Stimulated activated naive CD4-positive, alpha-beta T cell treated with Interleukin-2 at 50 U/mL for 16 hours (primary cell): ENCODE data around the gene CLEC12A.
"Not testable (repeated sequence)": the region's sequence is repeated elsewhere in the genome, so short reads cannot be mapped to it uniquely, and the experiment has no call there.

Experiments
- DNase-seq: peaks from one replicate; lab custom pipeline; 2025; lab: John Stamatoyannopoulos, UW

CLEC12A gene

DNA sequence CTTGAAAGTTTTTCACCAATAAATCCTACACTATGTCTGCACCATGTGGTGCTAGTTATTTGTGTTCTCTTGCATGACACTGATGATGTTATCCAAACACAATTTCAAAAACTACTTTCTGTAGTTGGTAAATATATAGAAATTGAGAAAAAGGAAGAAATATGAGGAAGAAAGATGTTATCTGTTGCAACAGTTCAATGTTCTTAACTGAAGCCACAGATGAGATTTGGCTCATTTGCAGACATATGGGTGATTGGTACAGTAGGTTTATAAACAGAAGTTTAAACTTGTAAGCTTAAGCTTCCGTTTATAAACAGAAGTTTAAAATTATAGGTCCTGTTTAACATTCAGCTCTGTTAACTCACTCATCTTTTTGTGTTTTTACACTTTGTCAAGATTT is at the start of gene CLEC12A:
TSS of gene CLEC12A (plus strand) at position 229 of the 400 bp plus-strand sequence. CDS start 188 bp downstream, outside the sequence.
- DNase-seq = no peak

DNA sequence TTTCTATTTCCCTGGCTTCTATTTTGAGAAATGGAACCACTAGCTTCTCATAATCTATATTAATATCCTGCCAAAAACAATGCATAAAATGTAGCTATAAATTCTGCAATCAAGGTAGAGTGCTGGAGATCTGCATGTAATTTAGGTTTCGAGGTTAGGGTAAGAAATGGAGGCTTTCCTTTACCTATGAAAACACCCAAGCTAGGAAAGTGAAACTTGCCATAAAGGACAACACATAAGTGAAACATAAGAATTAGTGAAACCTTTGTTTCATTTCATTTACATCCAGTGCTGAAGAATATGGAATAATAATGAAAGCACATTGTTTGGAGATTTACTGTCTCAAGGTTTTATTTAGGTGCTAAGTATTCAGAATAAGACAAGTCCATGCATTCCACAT is 48.8 kb upstream of the CLEC12A start:
- no peak for DNase-seq

DNA sequence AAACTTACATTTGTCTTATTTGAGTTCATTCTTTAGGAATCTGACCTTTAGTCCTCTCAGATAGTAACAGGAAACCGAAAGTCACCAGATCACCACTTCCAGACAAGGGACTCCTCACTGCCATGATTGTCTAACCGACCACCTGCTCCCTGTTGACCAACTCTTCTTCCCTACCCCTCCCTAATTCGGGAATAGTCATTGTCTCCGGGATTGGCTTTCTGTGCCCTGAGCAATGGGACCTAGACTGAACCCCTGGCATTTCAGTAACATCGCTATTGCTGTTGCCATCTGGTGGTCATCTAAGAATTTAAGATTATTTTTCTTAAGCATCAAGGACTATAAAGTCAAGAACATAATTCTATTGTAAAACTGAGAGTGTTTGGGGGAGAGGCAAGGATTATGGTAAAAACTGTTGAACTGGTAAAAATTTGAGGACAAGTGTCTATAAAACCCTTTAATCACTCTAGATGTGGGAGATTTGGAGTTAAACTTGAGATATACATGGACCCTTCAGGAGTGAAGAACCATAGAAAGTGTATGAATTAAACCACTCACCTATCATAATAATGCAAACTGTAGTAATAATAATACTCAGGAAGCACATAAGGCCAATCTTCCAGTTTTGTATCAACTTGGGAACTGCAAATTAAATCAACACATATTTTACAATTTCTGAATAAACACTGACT is 45.4 kb upstream of the CLEC12A start:
- DNase-seq = no peak

DNA sequence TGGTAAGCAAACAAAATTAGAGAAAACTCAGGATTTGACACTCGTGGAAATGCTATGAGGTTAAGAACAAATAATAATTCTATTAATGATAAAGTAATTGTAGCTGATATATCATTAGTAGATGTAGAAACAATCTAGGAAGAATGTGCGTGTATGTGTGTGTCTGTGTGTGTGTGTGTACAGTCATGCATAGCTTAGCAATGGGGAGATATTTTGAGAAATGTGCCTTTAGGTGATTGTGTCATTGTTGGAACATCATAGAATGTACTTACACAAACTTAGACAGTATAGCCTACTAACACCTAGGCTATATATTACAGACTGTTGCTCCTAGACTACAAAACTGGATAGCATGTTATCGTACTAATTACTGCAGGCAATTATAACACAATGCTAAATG is 44.3 kb upstream of the CLEC12A start:
- DNase-seq = no peak

DNA sequence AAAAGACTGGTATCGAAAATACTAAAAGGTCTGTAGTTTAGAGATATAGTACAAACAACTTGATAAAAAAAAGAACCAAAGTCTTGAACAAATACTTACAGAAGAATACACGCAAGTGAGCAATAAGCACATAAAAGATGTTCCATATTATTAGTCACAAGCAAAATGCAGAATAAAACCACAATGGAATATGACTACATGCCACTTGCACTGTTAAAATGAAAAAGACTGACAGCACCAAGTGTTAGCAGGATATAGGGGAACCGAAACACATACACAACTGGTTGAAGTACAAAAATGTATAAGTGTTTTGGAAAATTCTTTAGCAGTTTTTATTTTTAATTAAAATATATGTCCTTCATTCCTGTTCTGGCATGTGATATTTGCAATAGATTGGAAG is 42.6 kb upstream of the CLEC12A start:
- DNase-seq = no peak

DNA sequence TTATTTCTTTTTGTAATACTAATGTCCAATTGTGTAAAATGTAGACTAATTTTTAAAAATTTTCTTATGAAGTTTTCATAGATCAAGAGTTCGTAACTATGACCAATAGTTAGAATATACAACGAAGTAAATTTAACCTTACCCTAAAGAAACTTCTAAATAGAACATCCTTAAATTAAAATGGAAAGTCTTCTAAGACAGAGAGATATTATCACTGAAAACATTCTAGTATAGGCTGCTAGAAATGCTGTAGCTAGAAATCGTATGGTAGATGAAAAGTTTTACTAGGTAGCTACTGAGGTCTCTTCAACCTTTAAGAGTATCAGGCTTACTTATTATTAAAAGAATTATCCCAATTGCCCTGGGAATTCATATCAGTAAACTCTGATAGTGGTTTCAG is 40.0 kb upstream of the CLEC12A start:
- no peak for DNase-seq

DNA sequence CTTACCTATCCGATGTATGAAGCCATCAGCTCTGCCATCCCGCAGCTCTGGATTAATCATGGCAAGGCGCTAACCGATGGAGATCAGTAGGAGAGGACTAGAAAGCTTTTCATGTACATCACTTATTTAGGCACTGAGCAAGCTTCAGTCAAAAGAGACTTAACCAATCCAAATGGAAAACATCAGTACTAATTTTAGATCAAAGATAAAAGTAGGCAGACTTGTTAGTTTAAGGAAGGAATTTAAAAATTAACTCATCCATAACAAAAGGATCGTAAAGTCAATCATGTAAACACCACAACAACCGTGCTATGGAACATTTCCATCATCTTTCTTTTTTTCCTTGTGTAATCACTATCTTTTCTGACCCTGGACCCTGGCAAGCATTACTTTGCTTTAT is 38.9 kb upstream of the CLEC12A start, which contains the start of gene CLEC2A:
TSS of gene CLEC2A (minus strand) at position 101 of the 400 bp plus-strand sequence. CDS start at position 60, 41 bp downstream.
- no peak for DNase-seq

DNA sequence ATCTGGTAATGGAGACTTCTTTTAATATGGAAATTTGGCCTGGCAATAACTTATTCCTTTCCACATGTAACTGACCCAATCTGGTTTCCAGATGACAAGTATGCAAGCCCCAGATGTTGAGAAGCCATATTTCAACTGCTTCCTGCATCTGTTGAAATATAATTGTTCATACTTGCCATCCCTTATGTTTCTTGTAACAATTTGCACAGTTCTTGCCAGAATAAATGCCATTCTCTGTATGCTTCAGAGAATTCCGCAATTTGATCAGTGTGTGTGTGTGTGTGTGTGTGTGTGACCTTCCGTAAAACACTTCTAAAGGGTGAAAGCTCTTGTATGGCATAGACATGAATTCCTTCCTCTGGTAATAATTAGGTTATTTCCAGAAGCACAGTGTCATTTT is 37.3 kb upstream of the CLEC12A start:
- DNase-seq = no peak

DNA sequence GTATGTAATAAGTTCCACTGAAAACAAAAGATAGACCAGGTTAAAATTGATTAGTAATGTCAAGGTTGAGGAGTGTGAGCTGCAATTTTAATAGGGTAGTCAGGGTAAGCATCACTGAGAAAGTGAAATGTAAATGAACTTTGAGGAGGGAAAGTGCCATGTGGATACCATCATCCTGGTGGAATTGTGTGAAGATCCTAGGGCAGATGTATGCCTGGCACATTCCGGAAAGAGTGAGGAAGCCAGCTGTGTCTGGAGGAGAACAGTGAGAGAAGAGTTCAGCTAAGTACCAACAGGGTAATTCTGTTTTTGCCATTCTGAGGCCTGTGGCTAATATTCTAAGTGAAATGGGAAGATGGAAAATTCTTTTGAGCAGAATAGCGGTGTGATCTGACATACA is 36.2 kb upstream of the CLEC12A start:
- DNase-seq = no peak

DNA sequence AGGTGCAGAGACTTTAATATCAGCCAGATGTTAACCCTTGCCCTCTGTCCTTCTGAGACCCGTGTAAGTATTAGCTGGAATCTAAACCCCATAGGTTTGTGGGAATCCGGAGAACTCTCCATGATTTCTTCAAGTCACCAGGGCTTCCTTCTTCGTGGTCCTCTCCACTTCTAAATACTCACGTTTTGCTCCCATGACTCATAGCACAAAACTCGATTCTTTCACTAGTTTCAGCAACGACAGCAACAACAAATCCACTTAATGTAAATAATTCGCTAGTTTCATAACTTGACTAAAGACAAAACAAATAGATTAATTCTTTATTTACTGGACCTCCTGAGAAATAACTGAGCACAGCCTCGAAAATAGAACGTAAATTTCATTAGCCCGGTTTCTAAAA is 34.6 kb upstream of the CLEC12A start:
- no peak for DNase-seq

DNA sequence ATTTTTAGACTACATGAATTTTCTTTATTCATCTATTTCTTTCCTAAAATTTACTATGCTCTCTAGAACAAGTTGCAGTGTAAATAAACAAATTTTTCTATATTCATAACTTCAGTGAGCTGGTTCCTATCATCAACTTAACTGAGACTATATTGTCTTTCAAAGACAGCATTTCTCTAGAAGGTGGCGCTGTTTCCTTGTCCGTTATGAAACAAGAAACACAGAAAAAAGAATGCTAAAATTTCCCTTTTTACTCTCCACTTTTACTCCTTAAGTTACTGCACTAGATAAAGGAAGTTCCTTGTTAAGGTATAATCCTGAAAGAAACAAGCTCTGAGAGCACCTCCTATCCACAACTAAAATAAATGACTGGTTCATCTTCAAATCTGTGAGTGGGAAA is 30.8 kb upstream of the CLEC12A start:
- no peak for DNase-seq

DNA sequence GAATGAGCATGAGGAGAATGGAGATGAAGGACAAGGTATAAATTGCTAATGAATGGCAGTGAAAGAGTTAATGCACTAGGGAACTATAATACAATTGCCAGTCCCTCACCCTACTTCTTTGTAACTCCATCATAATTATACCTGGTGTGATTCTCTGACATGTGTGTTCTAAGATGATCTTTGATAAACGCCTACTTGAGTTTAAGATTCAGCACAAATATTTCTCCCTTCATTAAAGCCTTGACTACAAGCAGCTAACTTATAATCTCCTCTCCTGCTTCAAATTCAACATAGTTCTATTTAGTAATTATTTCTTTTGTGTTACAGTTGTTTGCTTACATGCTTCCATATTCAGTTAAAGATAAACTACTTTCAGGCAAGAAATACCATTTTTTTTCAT is 29.4 kb upstream of the CLEC12A start:
- DNase-seq = no peak

DNA sequence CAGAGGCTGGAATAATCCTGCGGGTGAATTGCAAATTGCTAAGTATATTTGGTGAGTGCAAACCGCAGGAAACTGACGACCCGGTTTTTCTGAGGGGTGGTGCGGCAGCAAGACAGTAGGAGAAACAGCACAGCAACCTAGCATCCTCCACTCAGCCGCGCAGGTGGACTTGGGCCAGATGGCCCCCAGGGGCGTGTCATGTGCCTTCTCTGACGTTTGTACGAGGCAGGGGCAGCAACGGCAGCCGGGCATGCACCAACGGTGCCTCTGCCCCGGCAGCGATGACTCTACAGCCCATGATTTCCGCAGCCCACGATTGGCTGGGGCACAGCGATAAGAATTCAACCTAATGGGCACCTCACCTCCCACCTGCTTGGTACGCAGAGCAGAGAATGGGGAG is 28.0 kb upstream of the CLEC12A start:
- no peak for DNase-seq

DNA sequence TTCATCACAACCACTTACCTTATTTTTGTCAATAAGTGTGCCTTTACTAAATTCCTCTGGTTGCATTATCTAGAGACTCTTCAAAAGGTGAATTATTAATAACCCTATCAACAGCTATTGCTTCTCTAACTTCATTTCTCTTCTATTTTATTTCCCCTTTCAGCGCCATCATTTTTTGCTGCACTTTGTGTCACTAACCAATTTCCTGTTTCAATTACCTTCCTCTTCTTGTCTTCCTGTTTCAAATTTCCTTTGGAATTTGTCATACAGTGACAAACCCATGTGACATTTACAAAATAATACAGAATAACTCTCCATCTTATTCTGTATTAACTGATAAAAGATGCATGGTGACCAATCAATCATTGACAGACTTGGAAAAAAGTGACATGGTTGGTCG is 26.8 kb upstream of the CLEC12A start:
- no peak for DNase-seq

DNA sequence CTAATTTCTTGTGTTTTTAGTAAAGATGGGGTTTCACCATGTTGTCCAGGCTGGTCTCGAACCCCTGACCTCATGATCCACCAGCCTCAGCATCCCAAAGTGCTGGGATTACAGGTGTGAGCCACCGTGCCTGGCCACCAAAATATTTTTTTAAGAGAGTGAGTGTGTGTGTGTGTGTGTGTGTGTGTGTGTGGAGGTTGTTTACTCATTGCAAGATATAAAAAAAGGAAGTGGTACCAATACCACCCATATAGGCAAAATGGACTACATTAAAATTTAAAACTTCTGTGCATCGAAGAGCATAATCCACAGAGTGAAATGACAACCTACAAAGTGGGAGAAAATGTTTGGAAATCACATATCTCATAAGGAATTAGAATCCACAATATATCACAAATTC is 23.5 kb upstream of the CLEC12A start:
- no peak for DNase-seq

DNA sequence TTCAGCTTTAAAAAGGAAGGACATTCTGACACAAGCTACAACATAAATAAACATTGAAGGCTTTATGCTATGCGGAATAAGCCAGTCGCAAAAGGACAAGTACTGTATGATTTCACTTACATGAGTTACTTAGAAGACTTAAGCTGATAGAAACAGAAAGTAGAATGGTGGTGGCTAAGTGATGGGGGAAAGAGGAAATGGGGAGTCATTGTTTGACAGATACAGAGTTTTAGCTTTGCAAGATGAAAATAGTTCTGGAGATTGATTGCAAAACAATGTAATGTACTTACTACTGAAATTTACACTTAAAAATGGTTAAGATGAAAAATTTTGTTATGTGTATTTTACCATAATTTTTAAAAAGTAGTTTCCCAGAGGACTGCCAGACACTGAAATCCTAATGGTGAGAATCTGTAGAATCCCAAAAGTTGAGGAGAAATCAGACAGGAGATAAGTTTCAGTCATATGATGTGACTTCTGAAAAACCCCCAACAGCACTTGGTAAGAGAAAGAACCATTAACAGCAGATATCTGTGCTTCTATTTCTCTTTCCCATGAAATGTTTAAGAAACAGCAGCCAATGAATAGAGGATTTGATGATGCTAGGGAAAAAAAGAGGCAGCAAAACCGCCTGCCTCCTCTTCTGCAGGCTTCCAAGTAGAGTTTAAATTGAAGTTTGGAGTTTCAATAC is 22.5 kb upstream of the CLEC12A start:
- DNase-seq = no peak

DNA sequence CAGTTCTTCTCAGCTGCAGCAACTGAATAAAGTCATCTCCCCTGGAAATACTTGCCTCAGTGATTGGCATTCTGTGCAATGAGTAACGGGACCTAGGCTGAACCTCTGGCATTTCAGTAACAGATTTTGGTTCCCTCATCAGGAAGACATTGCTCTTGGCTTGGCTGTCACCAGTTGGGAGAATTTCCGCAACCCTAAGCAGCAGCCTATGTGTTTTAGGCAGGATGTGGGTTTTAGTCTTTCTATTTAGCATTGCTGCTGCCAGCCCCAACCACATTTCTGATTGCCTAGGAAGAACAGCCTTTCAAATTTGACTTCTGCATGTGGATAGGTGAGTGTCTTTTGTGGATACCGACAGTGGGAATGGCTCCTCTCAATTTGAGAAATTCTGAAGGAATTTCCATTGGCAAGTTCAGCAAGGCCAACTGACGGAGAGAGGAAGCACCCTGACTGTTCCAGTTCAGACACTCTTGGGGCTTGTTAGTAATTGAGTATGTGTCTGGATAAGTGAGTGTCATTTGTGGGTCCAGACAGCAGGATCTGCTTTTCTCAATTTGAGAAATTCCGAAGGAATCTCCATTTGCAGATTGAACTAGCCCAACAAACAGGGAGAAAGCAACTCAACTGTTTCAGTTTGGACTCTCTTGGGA is 20.1 kb upstream of the CLEC12A start:
- peak; percentile 2 for DNase-seq

DNA sequence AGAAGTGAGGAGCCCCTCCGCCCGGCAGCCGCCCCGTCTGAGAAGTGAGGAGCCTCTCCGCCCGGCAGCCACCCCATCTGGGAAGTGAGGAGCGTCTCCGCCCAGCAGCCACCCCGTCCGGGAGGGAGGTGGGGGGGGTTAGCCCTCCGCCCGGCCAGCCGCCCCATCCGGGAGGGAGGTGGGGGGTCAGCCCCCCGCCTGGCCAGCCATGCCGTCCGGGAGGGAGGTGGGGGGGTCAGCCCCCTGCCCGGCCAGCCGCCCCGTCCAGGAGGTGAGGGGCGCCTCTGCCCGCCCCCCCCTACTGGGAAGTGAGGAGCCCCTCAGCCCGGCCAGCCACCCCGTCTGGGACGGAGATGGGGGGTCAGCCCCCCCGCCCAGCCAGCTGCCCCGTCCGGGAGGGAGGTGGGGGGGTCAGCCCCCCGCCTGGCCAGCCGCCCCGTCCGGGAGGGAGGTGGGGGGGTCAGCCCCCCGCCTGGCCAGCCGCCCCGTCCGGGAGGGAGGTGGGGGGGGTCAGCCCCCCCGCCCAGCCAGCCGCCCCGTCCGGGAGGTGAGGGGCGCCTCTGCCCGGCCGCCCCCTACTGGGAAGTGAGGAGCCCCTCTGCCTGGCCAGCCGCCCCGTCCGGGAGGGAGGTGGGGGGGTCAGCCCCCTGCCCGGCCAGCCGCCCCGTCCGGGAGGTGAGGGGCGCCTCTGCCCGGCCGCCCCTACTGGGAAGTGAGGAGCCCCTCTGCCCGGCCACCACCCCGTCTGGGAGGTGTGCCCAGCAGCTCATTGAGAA is 18.1 kb upstream of the CLEC12A start:
- not testable (repeated sequence) for DNase-seq

DNA sequence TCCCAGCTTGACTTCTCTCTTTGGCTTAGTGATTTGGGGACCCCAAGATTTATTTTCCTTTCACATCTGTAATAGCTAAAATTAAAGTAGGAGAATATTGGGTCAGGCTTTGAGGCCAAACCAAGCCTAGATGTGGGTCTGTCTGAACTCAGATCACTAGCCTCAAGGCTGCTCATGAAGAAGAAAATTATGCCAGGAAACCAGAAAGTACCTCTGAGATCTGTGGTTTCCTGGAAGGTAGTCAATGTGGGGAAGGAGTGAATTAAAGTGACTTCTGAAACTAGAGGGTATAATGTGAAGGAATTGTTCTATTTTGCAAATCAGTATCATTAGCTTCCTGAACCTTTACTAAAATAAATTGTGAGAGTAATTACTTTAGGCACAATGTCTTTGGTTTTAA is 13.4 kb upstream of the CLEC12A start:
- DNase-seq = no peak

DNA sequence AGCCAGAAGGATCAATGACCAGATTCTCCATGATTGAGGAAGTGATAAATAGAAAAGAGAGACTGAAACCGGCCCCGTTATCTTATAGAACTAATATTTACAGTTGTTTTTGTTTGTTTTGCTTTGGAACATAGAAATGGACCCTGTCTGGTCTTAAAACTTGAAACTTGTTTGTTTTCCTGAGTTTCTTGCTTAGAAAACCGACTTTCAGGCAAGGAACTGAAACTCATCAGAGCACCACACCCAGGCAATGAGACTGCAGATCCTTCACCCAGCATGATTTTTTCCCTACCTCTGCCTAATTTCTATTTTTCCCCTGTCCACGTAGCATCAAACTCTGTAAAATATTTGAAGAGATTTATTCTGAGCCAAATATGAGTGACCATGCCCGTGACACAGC is 10.6 kb upstream of the CLEC12A start:
- DNase-seq = no peak

DNA sequence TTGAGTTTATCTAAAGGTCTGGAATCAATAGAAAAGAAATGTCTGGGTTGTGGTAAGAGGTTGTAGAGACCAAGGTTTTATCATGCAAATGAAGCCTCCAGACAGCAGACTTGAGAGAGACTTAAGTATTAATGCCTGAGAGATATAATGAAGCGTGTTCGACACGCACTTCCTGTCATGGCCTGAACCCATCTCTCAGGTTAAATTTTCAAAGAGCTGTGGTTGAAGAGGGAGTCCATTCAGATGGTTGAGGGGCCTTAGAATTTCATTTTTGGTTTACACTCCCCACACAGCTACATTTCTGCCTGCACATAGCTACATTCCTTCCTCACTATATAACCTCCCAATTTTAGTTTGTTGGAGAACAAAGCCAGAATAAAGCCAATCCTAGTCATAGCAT is 10.1 kb upstream of the CLEC12A start:
- no peak for DNase-seq

DNA sequence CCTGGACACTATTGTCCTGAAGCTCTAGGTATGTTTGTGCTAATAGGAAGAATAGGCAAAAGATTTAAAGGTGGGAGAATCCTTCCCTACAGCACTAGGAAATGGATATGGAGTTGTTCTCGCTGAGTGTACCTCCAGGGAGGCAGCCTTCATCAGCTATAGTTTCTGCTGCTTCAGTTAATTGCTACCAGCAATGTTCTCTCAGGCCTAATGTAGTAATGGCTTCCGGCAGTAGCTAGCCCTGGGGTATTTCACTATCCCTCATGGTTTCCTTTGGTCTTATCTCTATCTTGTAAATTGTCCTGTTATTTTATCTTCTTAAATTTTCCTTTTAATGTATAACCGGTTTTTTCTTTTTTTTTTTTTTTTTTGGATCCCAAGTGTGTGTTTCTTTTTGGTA is 9.3 kb upstream of the CLEC12A start:
- no peak for DNase-seq

DNA sequence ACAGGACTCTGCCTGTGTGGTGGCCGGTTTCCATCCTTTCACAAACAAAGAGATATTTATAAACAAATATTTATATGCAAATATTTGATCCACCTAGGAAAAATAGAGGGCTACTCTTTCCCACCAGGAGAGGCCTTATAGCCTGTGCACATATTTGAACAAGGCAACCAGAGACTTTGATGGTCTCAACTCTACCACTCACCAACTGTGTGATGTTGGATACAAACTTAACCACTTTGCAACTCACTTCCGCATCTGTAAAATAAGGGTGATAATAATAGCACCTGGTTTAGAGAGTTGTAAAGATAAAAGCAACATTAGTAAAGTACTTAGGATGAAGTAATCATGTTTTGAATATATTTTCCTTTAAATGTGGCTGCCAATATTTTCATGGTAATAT is 1.5 kb upstream of the CLEC12A start:
- DNase-seq = no peak
